HT-29 (cell line): Measurements from ENCODE around the gene ACOX3. TPM values are rescaled to one million over a fixed set of nuclear protein-coding genes. Genes with fewer than 3 reads are reported as not detected.

Source experiments
- DNase-seq: peaks from one replicate; pipeline ENCODE4 v3.0.0-alpha.2; 2015; ENCODE audit warnings: low spot score
- total RNA-seq: library from RNA; depleted of rRNA; stranded (reverse); fragments of >200 nt; shearing (Covaris generic); gene quantifications from 2 replicates; pipeline ENCODE4 v1.2.3, GENCODE V29; 2014

ACOX3 gene
- total RNA-seq, 1 experiment from 2014 or later, result 7.5 TPM

DNA sequence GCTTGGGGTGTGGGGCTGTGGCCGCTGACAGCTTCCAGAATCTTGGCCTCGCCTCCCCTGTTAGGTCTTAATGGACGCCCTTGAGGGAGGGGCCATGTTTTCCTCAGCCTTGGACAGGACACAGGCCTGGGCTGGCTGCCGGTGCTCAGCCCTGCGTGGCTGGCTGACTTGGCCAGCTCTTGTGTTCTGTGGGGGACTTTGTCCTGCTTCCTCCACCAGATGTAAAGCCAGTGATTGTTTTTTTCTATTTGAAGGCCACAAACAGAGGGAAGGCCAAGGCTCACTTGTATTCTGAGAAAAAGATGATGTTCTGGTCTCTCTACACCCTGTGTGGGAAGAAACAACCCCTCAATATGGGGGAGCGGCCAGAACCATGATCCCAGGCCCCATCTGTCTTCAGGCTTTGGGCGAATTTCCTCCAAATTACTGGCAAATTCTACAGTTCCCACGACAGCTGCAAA, 99.7 kb downstream of the ACOX3 start:
- DNase-seq, result no peak

GRCh38 chr4:8338351-8338961, 102.1 kb downstream of the ACOX3 start:
- DNase-seq, result no peak

DNA sequence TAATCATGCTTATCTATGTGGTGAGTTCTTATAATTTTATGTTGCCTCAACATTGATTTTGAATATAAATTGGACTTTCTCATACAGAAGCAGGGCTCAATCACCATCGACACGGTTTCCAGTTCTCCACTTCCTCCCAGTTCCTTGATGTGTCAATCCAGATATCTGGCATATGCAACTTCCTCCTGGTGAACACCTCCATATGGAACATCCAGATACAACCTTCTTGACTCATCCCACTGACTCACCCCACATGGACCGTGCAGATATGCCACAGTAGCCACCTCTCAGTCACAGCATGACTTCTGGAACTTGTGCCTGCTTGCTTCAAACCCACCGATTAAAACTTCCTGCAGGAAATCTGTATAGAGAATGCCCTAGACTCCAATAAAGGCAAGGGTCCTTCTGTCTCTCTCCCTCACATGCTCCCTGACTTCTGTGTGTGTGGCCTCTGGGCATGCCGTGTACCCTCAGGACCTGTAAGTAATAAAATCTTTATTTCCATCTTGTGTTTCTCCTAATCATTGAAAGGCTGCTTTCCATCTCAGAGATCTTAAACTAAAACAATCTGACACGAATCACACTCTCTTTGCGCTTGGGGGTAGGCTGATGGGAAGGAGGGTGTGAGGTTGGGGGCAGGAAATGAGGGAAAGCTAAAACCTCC, 104.0 kb downstream of the ACOX3 start:
- DNase-seq, result no peak

- no peak for DNase-seq
Measured at GRCh38 chr4:8335848-8336247, 104.7 kb downstream of the ACOX3 start.

DNA sequence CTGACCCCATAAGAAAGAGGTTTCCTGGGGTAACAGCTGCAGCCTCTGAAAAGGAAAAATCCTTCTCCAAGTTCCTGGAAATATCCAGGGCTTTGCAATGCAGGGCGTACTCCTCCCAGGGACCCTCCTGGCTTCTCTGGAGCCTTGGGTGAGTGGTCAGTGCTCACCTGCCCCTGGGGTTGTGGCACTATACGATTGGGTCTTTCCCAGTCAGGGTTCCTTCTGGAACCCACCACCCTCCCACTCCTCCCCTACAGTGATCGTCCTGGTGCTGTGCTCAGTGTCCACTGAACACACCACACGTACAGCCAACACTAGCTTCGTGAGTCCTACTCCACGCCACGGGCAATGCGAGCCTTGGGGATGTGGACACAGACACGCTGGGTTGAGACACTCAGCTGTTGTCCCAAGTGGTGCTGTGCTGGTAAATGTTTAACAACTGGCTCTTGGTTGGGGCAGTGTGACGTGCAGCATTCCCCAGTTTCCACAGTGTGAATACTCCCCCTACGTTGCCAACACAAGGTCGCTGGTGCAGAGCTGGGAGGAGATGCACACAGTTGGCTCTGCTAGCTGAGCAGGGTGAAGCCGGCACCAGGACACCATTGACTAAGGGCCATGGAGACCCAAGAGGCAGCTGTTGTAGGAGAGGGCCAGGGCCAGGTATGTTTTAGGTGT, 105.6 kb downstream of the ACOX3 start:
- no peak for DNase-seq

DNA sequence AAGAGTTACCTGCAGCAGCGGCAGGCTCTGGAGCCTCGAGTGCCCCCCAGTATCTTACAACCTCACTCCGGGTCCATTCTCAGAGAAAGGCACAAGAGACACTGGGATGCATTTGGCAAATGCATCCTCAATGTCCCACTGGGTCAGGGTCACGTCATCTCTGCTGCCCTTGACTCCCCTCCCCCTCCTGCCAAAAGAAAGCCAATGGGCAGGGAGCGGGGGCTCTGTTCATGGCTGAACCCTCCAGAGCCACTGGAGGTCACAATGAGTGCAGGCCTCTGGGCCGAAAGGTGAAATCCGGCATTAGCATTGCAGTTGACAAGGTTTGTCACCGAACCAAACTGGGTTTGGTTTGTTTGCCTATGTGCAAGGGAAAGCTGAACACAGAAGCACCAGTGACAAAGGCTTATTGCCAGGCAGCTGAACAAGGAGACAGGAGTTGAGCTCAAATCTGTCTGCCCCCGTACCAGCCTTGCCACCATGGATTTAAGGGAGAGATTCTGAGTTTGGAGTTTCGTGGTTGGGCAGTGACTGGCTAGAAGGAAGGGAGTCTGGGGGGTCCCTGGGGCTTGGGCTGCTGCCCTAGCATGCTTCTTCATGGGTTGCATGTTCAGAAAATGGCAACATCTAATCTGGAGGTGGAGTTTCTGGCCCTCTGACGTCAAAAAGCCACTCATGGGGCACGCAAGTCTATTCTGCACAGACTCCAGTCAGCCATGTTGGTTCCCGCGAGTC, 106.6 kb downstream of the ACOX3 start:
- no peak for DNase-seq

DNA sequence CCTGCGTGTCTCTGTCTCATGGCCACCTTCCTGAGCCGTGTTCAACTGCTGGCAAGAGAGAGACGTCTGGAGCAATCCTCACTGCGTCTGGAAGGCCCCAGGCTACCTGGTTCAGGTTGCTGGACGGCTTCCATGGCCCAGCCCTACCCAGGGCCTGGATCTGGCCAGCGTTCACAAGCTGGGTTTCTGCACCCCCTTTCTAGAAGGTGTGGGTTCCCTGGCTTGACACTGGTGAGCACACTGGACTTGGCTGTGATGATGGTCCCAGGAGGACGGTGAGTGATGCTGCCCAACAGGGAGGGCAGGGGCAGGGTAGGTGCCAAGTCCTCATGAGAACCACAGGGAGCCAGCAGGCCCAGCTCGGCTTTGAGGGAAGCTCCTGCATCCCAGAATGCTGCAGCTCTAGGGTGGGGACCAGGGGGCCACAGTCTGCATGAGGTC, 107.6 kb downstream of the ACOX3 start:
- DNase-seq, result no peak

GRCh38 chr4:8332038-8332857, 108.3 kb downstream of the ACOX3 start:
- no peak for DNase-seq

GRCh38 chr4:8331575-8331955, 109.0 kb downstream of the ACOX3 start:
- DNase-seq, result no peak

DNA sequence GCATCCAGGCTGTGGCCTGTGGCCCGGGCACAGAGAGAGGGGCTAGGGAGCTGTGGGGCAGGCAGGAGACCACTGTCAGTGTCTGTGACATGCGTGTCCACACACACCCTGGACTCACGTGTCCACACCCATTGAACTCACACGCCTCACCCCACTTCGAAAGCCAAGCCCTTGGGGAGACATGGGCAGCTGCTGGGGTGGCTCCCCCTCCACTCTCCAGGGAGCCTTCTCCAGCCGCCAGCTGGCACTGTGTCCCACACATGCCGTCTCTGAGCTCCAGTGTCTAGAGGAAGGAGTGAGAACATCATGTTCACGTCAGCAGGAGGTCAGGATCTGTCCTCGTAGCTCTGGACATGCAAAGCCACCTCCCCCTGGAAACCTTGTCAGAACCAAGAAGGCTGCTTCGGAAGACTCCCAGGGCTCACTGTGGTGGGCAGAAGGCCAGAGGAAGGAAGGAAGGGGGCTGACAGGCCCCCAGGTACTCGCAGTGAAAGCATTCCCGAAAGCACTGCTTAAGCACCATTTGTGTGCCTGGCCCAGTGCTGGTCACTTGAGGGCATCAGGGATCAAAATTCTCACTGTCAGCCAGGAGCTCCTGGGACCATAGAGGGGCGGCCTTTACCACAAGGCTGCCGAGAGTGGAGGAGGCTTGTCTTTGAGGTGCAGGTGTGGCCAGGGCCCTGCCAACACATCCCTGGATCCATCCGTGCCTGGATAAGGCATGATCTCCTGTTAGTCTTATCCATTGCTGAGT, 109.5 kb downstream of the ACOX3 start:
- DNase-seq, result no peak

DNA sequence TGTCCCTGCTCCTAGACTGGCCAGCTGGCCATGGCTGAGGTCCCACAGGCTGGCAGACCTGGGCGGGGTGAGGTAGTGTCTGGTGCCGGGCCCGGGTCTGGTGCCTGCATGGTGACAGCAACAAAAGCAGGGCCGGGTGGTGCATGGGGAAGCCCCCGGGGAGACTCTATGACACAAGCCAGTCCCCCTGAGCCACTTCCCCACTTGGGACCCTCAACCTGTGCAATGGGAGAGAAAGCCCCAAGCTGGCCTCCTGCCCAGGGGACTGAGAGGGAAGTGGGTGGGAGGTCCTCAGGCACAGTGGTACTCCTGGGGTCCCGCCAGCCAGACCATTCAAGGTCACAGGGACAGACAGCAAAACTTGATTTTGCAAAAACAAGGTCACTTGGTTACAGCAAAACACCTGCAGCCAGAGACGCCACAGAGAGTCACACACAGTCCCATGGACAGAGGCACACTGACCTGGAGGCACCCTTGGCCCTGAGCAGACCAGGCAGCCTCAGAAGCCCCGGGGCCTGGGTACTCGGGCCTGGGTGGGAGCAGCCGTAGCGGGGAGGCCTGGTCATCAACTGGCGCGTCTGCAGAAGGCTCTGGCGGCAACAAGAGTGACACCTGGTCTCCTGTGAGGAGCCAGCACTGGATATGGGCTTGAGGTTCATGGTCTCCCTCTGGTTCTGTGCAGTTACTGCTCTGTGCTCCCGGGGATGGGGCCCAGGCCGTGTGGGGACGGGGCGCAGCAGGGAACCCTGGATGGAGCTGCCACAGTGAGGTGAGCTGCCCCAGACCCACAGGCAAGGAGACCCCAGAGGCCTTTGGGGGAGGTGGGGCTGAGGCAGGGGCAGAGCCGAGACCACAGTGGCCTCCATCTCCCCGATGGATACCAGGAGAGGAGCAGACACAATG, 110.4 kb downstream of the ACOX3 start:
- no peak for DNase-seq

- DNase-seq, result no peak
Measured at GRCh38 chr4:8329560-8329858, 111.0 kb downstream of the ACOX3 start.

GRCh38 chr4:8328866-8329559, 111.5 kb downstream of the ACOX3 start:
- DNase-seq, result no peak

- DNase-seq, result no peak
Measured at GRCh38 chr4:8328456-8328855, 112.1 kb downstream of the ACOX3 start.

GRCh38 chr4:8326206-8326605, 114.3 kb downstream of the ACOX3 start:
- DNase-seq, result no peak

DNA sequence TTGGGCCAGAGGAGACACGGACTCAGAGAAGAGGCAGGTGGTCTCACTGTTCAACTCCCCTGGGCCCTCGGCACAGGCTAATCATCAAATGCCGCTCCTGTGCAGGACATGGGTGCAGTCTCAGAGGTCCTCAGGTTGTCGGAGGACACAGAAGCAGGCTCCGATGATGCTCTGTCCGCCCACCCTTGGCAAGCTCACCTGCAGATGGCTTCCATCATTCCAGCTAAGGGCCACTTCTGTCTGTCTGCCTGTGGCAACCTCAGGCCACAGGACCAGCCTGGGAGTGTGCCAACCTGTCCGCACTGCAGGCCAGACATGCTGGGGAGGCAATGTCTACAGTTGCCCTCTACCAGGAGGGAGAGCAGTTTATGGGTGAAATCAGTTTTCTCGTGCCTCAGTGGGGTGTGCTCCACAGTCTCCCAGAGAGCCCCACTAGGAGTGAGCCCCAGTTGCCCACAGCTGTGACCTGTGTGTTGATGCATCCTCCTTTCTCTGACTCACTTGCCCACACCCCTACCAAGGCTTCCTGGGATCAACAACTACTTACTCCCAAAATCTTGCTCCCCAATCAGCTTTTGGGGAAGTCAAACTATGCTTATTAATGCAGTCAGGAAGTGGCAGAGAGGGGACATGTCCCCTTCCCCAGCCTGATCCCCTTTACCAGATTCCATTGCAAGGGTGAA, 115.1 kb downstream of the ACOX3 start:
- DNase-seq, result no peak

GRCh38 chr4:8324640-8325239, 115.8 kb downstream of the ACOX3 start:
- DNase-seq, result no peak

DNA sequence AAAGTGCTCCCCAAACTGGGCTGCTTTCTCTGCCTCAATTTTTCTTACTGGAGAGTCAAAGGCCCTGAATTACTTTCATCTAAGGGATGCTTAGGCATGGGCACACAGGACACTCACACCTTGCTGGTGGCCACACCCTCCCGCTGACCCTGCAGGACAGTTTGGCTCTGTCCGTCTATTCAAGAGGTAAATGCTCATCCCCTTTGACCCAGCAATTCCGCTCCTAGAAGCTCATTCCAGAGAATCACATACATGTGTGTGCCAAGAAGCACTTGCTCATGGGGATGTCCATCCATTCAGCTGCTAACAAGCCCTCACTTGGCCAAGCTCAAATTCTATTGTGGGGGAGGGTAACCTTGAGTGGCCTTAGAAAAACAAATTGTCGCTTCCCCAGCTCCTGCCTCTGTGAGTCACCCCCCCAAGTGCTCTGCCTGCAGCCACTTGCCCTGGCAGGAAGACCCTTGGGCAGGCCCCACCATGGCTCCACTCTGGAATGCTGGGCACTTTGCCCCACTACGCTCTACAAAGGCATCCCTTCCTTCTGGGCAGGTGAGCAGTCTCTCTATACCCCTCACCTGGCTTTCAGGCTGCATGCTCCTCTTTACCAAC, 116.5 kb downstream of the ACOX3 start:
- no peak for DNase-seq
